WI38 (cell line): Measurements from ENCODE around the gene KRT33A.

ENCODE experiments used
- H3K4me3 ChIP-seq: 2 replicates; pipeline ENCODE4 v1.5.1; 2011; ENCODE audit warnings: low read depth, mild to moderate bottlenecking, control low read depth, low read length
- TF ChIP-seq, protein P1 (sequence below): IDR thresholded peaks from 2 replicates; pipeline ENCODE4 v1.5.1; 2012; ENCODE audit warnings: low read depth, mild to moderate bottlenecking, control low read depth, low read length

Gene KRT33A

GRCh38 chr17:41340934-41341861 is 9.4 kb downstream of the KRT33A start:
- no peak overlapping the region for H3K4me3 ChIP-seq
- TF ChIP-seq, protein P1, sequence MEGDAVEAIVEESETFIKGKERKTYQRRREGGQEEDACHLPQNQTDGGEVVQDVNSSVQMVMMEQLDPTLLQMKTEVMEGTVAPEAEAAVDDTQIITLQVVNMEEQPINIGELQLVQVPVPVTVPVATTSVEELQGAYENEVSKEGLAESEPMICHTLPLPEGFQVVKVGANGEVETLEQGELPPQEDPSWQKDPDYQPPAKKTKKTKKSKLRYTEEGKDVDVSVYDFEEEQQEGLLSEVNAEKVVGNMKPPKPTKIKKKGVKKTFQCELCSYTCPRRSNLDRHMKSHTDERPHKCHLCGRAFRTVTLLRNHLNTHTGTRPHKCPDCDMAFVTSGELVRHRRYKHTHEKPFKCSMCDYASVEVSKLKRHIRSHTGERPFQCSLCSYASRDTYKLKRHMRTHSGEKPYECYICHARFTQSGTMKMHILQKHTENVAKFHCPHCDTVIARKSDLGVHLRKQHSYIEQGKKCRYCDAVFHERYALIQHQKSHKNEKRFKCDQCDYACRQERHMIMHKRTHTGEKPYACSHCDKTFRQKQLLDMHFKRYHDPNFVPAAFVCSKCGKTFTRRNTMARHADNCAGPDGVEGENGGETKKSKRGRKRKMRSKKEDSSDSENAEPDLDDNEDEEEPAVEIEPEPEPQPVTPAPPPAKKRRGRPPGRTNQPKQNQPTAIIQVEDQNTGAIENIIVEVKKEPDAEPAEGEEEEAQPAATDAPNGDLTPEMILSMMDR: no peak

- no peak overlapping the region for H3K4me3 ChIP-seq
- TF ChIP-seq, protein P1: no peak
Measured at GRCh38 chr17:41340494-41340893, 10.1 kb downstream of the KRT33A start.

DNA sequence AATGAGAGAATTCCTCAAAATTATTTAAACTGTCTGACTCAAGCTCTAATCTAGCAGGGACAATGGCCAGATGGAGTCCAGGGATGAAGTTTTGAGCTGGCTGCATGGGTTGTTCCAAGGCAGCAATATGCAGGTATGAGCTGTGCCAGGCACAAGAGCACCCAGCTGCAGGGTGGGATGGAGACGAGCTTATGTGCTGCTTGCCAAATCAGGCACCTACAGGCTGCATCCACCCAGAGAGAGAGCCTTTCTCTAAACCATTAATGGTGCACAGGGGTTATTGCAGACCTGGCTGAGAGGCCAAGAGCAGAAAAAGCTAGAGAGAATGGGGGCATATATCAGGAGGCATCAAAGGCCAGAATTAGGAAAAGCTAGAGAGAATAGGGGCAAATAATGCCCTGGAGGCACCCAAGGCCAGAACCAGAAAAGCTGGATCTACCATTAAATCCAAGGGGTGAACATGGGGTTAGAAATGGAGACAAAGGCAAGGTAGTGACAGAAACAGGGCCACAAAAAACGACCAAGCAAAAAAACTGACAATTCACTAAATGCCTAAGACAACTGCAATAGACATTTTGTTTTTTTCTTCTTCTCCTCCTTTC is 11.0 kb downstream of the KRT33A start:
- H3K4me3 ChIP-seq: no peak overlapping the region
- TF ChIP-seq, protein P1: no peak

GRCh38 chr17:41338961-41339485 is 11.6 kb downstream of the KRT33A start:
- TF ChIP-seq, protein P1: no peak
- H3K4me3 ChIP-seq: no peak overlapping the region

GRCh38 chr17:41335747-41336146 is 14.9 kb downstream of the KRT33A start:
- TF ChIP-seq, protein P1: no peak
- H3K4me3 ChIP-seq: no peak overlapping the region

- H3K4me3 ChIP-seq: no peak overlapping the region
- TF ChIP-seq, protein P1: no peak
Measured at GRCh38 chr17:41334385-41335305, 16.0 kb downstream of the KRT33A start.
